Endodermal cell (in vitro differentiated cells): ENCODE measurements around the gene PDZD7. TPM values are rescaled to one million over a fixed set of nuclear protein-coding genes. Genes with fewer than 3 reads are reported as not detected.

ENCODE experiments used
- DNase-seq: peaks from one replicate; pipeline ENCODE4 v3.0.0-alpha.2; 2017
- H3K27ac ChIP-seq: 2 replicates; pipeline ENCODE4 v1.5.1; 2013; ENCODE audit warnings: mild to moderate bottlenecking, low read depth, low read length, moderate library complexity
- H3K27me3 ChIP-seq: 2 replicates; pipeline ENCODE4 v1.6.1; 2013; ENCODE audit warnings: mild to moderate bottlenecking, low read length, moderate library complexity; ENCODE audit not compliant: insufficient read depth, control insufficient read depth, poor library complexity, severe bottlenecking
- H3K36me3 ChIP-seq: 2 replicates; pipeline ENCODE4 v1.7.0; 2013; ENCODE audit warnings: mild to moderate bottlenecking, low read length, moderate library complexity; ENCODE audit not compliant: control insufficient read depth, insufficient read depth
- H3K4me1 ChIP-seq: one replicate; pipeline ENCODE4 v1.7.0; 2013; ENCODE audit warnings: low read length; ENCODE audit not compliant: control insufficient read depth, insufficient read depth
- H3K4me3 ChIP-seq: 2 replicates; pipeline ENCODE4 v1.5.1; 2013; ENCODE audit warnings: mild to moderate bottlenecking, low read length, moderate library complexity
- H3K9ac ChIP-seq: 2 replicates; pipeline ENCODE4 v1.6.1; 2013; ENCODE audit warnings: mild to moderate bottlenecking, low read length, moderate library complexity; ENCODE audit not compliant: poor library complexity, severe bottlenecking; ENCODE audit errors: extremely low read depth
- H3K9me3 ChIP-seq: 2 replicates; pipeline ENCODE4 v1.6.1; 2013; ENCODE audit warnings: mild to moderate bottlenecking, low read length, moderate library complexity; ENCODE audit not compliant: control insufficient read depth
- H3K27ac Mint-ChIP-seq: 2 replicates; pipeline ENCODE4 v1.8.0; 2020; ENCODE audit warnings: mixed read lengths
- H3K27me3 Mint-ChIP-seq: 2 replicates; pipeline ENCODE4 v1.8.0; 2021; ENCODE audit warnings: mild to moderate bottlenecking, mixed read lengths; ENCODE audit not compliant: insufficient read depth
- H3K36me3 Mint-ChIP-seq: 2 replicates; pipeline ENCODE4 v1.8.0; 2020; ENCODE audit warnings: low read depth, mixed read lengths
- H3K4me1 Mint-ChIP-seq: 2 replicates; pipeline ENCODE4 v1.8.0; 2020; ENCODE audit warnings: mixed read lengths
- H3K4me3 Mint-ChIP-seq: 2 replicates; pipeline ENCODE4 v1.8.0; 2020; ENCODE audit warnings: mild to moderate bottlenecking, moderate library complexity, mixed read lengths
- H3K9me3 Mint-ChIP-seq: 2 replicates; pipeline ENCODE4 v1.8.0; 2020; ENCODE audit warnings: mild to moderate bottlenecking, mixed read lengths
- CTCF ChIP-seq: fragments of 200-600 bp; sonication (generic); conservative IDR thresholded peaks from 2 replicates; pipeline ENCODE4 v1.5.0; 2021; ENCODE audit warnings: antibody characterized with exemption, mild to moderate bottlenecking
- WGBS, 2 experiments: methylation state at CpG; one replicate each; pipeline versions ENCODE4 v1.1.5 to v1.1.7; 2013; ENCODE audit warnings: missing lambda C conversion rate in 2 of 2, mixed read lengths in 1 of 2; ENCODE audit not compliant: insufficient coverage in 1 of 2, insufficient read length in 1 of 2; 5-methylcytosine and 5-hydroxymethylcytosine counted together
- total RNA-seq, 2 donors: library from RNA; stranded (reverse); fragmentation: NEBNext Ultra II Directional in 1 of 2; extraction: Animal tissue kit (Norgen Biotek cat#: 25700) in 1 of 2; gene quantifications; 2 replicates in 1 of 2; 3 replicates in 1 of 2; pipeline ENCODE4 v1.2.1, GENCODE V29; 2021

PDZD7 gene
- total RNA-seq, 2 donors from 2014 or later: 0.49 to 1.1 TPM

- no peaks in the 10 kb centered on the region for H3K4me1 ChIP-seq
- TF ChIP-seq CTCF: no peak
- no peaks in the 10 kb centered on the region for H3K9me3 ChIP-seq
- no peaks in the 10 kb centered on the region for H3K9me3 Mint-ChIP-seq
- peaks cover 63% of the 10 kb centered on the region for H3K27me3 ChIP-seq
- H3K4me1 Mint-ChIP-seq: peaks cover 4% of the 10 kb centered on the region
- H3K36me3 ChIP-seq: no peaks in the 10 kb centered on the region
- WGBS, 2 experiments: 47 to 100% methylated on average over 1 to 2 of the region's 2 CpGs
- DNase-seq: no peak
- peaks cover 68% of the 10 kb centered on the region for H3K27me3 Mint-ChIP-seq
- H3K9ac ChIP-seq: no peak overlapping the region
- no peak overlapping the region for H3K27ac ChIP-seq
- no peak overlapping the region for H3K4me3 Mint-ChIP-seq
- no peaks in the 10 kb centered on the region for H3K36me3 Mint-ChIP-seq
- no peak overlapping the region for H3K4me3 ChIP-seq
- no peak overlapping the region for H3K27ac Mint-ChIP-seq
Measured at GRCh38 chr10:101019440-101019703, 11.6 kb downstream of the PDZD7 start.

- no peak overlapping the region for H3K4me3 ChIP-seq
- peaks cover 72% of the 10 kb centered on the region for H3K27me3 Mint-ChIP-seq
- H3K9ac ChIP-seq: no peak overlapping the region
Measured at GRCh38 chr10:101018600-101019439, 12.1 kb downstream of the PDZD7 start.

GRCh38 chr10:101018118-101018599 lies 12.8 kb downstream of the PDZD7 start:
- Mint-ChIP-seq H3K36me3 (no peaks in the 10 kb centered on the region), H3K27me3 (peaks cover 72% of the 10 kb centered on the region), H3K4me3 (peak overlapping the region; percentile 44), H3K9me3 (no peaks in the 10 kb centered on the region), H3K4me1 (peaks cover 12% of the 10 kb centered on the region), H3K27ac (no peak overlapping the region)
- peak; percentile 70 for DNase-seq
- WGBS, 2 experiments: 41 to 70% methylated on average over 2 to 20 of the region's 20 CpGs
- Histone ChIP-seq H3K4me3 (no peak overlapping the region), H3K27me3 (peaks cover 63% of the 10 kb centered on the region), H3K27ac (no peak overlapping the region), H3K9me3 (no peaks in the 10 kb centered on the region), H3K9ac (no peak overlapping the region), H3K4me1 (no peaks in the 10 kb centered on the region), H3K36me3 (no peaks in the 10 kb centered on the region)
- TF ChIP-seq CTCF: no peak

More at GRCh38 chr10:101018600-101019439, 12.1 kb downstream of the PDZD7 start:
- no peaks in the 10 kb centered on the region for H3K9me3 Mint-ChIP-seq
- Histone ChIP-seq H3K36me3 (no peaks in the 10 kb centered on the region), H3K9me3 (no peaks in the 10 kb centered on the region), H3K4me1 (no peaks in the 10 kb centered on the region), H3K27me3 (peaks cover 63% of the 10 kb centered on the region), H3K27ac (no peak overlapping the region)
- peak; percentile 98 for DNase-seq
- peak overlapping the region; percentile 44 for H3K4me3 Mint-ChIP-seq
- 19 to 27% methylated on average over 19 to 45 of the region's 45 CpGs for WGBS, 2 experiments
- peak; percentile 95 for TF ChIP-seq CTCF
- no peaks in the 10 kb centered on the region for H3K36me3 Mint-ChIP-seq
- no peak overlapping the region for H3K27ac Mint-ChIP-seq
- peaks cover 8% of the 10 kb centered on the region for H3K4me1 Mint-ChIP-seq
